SK-N-SH (cell line): ENCODE data around the gene CCDC71.

Experiments used
- SIN3A ChIP-seq: IDR thresholded peaks from 2 replicates; pipeline ENCODE4 v1.6.1; 2012; ENCODE audit warnings: low read depth, mild to moderate bottlenecking, low read length, moderate library complexity, borderline replicate concordance
- TF ChIP-seq, protein P1 (sequence below): fragments of 150-350 bp; IDR thresholded peaks from 2 replicates; pipeline ENCODE4 v1.6.1; 2017; ENCODE audit warnings: antibody characterized with exemption, low read length, low read depth, borderline replicate concordance

DNA sequence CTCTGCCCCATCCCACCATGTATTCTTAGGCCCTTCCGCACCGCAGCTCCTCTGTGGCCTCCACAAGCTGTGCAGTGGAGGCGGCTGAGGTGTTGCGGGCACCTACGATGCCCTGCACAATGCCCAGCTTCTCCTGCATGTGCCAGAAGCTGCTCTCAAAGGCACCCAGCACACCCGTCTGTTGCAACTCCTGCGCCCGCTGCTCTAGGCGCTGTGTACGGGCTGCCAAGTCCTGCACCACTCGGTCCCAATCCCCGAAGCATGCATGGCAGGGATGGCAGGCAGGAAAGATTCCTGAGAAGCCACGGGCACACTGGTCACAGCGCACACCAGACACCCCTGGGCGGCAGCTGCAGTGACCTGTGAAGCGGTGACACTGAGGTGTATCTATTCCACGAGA is 42.4 kb downstream of the CCDC71 start:
- no peak for TF ChIP-seq SIN3A
- TF ChIP-seq, protein P1, sequence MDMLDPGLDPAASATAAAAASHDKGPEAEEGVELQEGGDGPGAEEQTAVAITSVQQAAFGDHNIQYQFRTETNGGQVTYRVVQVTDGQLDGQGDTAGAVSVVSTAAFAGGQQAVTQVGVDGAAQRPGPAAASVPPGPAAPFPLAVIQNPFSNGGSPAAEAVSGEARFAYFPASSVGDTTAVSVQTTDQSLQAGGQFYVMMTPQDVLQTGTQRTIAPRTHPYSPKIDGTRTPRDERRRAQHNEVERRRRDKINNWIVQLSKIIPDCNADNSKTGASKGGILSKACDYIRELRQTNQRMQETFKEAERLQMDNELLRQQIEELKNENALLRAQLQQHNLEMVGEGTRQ: no peak
